ENCODE results near the gene GRIK2.

DNA sequence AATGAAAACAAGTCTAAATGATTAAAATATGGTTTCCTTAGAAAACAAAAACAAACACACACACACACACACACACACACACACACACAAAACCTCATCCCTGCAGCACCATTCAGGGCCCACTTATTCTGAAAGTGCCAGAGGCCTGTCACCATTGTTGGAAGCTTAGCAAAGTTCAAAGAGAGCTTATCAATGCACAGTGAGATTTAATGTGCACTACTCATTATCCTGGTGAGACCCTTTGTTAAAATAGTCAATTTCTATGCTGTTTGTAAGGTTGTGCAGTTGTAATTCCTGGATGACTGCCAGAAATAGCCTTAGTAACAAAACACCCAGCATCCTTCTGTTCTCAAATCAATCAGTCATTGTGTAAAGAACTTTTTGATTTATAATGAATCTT lies 482.9 kb downstream of the GRIK2 start:
- TF ChIP-seq, protein P1, sequence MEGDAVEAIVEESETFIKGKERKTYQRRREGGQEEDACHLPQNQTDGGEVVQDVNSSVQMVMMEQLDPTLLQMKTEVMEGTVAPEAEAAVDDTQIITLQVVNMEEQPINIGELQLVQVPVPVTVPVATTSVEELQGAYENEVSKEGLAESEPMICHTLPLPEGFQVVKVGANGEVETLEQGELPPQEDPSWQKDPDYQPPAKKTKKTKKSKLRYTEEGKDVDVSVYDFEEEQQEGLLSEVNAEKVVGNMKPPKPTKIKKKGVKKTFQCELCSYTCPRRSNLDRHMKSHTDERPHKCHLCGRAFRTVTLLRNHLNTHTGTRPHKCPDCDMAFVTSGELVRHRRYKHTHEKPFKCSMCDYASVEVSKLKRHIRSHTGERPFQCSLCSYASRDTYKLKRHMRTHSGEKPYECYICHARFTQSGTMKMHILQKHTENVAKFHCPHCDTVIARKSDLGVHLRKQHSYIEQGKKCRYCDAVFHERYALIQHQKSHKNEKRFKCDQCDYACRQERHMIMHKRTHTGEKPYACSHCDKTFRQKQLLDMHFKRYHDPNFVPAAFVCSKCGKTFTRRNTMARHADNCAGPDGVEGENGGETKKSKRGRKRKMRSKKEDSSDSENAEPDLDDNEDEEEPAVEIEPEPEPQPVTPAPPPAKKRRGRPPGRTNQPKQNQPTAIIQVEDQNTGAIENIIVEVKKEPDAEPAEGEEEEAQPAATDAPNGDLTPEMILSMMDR (IDR thresholded peaks at IDR 0.05): no peak
- no peak for TF ChIP-seq POLR2AphosphoS5 (IDR thresholded peaks at IDR 0.05)
